ENCODE measurements around the gene POLR2I.
A peak's percentile ranks its signal among the peaks of the same experiment; 100 is the strongest.
"Not testable (repeated sequence)": the region's sequence is repeated elsewhere in the genome, so short reads cannot be mapped to it uniquely, and the experiment has no call there.

Gene POLR2I

DNA sequence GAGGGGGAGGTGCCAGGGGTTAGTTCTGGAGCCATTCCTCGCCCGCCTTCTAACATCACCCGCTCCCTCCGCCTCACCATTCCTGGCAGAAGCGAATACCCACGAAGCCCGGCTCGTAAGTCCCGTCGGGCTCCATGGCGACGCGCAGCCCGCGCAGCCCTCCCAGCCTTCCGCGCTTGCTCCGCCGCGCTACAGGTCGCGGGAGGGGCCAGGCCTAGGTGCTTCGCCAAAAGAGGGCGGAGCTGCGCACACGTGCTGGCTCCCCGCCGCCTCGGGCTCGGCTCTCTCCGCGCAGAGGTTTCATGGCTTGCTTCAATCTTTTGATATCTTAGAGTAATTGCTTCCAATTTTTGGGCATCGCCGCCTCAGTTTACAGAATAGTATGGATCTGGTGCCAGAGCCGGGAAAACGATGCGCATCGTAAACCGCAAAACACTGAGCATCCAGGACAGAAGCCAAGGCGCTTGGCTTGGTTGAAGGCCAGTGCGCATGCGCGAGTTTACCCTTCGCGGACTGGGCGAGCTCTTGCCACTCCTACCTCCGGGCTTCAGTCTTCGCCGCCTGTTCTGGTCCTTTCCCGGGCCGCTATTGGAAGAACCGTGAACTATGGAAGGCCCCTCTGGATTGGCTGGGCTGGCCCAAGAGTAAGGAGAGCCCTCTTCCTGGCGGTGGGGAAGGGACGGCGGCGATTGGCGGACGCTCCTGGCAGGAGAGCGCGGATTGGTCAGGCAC is at the start of gene POLR2I:
TSS of gene POLR2I (minus strand) at position 155 of the 732 bp plus-strand sequence. CDS start at position 136, 19 bp downstream.
- DNase-seq (ENCODE audit: low spot score) = peak; percentile 100

DNA sequence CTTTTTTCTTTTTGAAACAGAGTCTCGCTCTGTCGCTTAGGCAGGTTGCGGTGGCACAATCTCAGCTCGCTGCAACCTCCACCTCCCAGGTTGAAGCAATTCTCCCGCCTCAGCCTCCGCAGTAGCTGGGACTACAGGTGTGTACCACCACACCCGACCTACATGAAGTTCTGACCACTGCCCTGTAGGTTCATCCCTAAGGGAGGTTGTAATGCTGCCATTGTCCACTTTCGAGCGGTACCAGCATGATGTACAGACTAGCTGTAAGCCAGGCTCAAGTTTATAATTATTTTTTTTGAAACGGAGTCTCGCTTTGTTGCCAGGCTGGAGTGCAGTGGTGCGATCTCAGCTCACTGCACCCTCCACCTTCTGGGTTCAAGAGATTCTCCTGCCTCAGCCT is 49.1 kb upstream of the POLR2I start:
- no peak for DNase-seq (ENCODE audit: low spot score)

DNA sequence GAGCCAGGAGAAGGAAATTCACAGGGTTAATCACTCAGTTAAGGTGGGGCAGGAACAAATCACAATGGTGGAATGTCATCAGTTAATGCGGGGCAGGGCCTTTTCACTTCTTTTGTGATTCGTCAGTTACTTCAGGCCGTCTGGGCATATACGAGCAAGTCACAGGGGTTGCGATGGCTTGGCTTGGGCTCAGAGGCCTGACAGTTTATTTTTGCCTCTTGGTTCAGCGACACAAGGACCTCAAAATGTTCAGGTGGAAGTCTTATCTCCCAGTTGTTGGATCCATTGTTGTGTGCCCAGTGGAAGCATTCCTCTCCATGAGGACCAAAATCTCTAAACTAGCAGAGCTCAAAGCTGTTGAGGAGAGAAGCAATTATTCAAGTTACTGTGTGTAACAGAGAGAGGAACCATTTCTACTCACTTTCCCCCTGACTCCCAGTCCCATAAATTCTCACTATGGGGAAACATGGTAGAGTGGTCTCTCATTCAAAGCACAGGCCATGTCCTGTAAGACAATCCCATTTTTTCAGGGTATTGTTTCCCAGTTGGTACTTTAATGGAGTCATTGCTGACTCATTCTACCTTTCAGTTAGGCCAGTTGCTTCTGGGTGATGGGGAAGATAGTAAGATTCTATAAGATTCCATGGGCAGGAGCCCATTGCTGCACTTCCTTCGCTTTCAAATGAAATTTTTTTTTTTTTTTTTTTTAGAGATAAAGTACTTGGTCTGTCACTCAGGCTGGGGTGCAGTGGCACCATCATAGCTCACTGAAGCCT is 46.3 kb upstream of the POLR2I start:
- DNase-seq (ENCODE audit: low spot score) = no peak

DNA sequence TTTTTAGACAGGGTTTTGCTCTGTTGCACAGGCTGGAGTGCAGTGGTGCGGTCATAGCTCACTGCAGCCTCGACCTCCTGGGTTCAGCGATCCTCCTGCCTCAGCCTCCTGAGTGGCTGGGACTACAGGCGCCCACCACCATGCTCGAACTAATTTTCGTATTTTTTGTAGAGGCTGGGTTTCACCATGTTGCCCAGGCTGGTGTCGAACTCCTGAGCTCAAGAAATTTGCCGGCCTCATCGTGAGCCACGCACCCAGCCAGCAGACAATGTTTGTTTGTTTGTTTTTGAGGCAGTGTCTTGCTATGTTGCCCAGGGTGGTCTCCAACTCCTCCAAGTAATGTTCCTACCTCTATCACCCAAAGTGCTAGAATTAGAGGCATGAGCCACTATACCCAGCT is 38.5 kb upstream of the POLR2I start:
- no peak for DNase-seq (ENCODE audit: low spot score)

DNA sequence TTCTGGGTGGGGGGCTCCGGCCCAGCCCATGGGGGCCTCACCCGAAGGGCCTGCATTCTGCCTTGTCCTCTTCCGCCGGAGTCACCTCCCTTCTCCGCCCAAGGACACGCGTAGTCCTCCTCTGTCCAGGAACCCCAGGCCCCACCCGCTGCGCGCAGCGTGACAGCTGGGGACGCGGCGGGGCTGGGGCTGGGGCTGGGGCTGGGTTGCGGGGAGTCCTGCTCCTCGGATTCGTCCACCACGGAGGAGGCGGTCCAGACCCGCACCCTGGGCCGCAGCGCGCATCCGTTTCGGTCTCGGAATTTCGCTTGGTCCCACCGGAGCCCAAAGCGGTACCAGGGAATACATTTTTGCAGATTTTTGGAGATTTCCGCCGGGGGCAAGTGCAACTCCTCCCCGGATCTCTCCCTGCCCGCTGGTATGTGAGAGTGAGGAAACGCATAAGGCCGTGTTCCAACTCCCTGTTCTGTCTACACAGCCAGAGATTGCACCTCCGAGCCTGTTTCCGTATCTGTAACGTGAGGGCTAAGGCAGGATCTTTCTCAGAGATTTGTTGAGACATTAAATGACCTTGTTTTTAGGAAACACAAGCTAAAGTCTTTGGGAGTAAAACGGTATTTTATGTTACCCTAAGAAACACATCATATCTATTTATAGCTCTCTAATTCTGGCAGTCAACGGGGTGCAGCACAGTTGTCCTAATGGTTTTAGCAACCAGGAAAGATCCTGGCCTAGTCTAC is 37.8 kb upstream of the POLR2I start, which contains the start of gene COX7A1:
TSS of gene COX7A1 (minus strand) at position 96 of the 740 bp plus-strand sequence. CDS start at position 56, 40 bp downstream.
- no peak for DNase-seq (ENCODE audit: low spot score)

DNA sequence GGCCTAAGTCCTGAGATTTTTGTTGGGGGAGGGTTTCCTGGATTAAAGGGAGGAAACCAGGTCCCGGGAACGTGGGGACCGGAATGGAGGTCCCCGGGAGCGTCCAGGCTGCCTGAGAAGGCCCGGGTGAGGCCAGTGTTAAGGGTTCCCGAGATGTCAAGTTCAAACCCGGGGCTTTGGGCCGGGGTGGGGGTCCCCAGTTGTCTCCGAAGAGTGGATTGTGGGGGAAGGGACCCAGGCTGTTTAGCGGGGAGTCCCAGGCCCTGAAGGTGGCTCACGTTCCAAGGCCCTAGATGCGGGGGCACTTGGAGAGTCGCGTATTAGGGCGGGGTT is 37.3 kb upstream of the POLR2I start:
- DNase-seq (ENCODE audit: low spot score) = no peak

DNA sequence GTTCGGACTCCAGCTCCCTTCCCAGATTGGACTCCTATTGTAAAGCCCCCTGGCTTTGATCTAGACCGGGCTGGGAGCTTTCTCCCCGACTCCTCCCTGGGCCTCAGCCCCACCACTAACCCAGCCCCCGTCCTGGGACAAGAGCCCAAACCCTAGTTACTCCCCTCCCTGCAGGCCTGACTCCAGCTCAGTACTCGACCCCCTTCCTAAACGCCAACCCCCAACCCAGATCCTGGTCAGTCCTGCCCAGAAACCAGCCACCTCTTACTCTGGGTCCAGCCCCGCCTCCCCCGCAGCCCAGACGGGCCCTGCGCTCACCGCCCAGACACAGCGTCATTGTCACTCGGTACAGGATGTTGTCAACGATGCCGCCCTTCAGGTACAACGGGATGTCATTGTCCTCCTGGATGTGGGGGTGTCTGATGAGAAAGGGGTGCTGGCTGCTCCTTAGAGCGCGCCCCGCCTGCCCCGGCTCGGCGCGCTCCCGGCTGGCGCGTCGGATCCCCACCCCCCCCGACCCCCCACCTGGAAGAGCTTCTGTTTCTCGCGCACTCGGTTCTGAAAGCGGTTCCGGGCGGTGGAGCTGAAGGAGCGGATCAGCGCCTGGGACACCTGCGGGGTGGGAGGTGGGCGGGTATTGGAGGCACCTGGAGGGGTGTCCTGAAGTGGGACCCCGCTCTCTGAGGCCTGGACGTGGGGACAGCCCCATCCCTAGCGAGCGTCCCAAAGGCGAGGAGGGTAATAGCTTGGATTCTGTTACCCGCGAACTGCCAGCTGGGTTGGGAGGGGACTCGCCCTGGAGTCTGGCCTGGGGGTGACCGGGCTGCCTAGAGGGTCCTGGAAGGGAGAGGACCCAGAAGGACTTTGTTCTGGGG is 36.7 kb upstream of the POLR2I start:
- no peak for DNase-seq (ENCODE audit: low spot score)

DNA sequence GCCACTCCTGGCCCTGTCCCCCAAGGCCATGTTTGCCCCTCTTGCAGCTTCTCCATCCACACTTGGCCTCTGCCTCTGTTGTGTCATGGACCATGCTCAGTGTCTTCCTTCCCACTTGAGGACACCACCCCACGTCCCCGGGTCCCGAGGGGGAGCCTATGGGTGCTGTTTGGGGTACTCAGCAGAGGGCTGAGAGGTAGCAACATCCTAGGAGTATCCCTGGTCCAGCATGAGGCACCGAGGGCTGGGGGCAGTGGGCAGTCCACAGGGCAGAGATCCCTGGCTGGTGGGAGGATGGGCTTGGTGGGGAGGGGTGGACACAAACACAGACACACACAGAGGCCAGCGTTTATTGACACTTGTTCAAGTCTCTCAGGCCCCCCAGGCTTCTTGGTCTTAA is 35.9 kb upstream of the POLR2I start:
- DNase-seq (ENCODE audit: low spot score) = no peak

DNA sequence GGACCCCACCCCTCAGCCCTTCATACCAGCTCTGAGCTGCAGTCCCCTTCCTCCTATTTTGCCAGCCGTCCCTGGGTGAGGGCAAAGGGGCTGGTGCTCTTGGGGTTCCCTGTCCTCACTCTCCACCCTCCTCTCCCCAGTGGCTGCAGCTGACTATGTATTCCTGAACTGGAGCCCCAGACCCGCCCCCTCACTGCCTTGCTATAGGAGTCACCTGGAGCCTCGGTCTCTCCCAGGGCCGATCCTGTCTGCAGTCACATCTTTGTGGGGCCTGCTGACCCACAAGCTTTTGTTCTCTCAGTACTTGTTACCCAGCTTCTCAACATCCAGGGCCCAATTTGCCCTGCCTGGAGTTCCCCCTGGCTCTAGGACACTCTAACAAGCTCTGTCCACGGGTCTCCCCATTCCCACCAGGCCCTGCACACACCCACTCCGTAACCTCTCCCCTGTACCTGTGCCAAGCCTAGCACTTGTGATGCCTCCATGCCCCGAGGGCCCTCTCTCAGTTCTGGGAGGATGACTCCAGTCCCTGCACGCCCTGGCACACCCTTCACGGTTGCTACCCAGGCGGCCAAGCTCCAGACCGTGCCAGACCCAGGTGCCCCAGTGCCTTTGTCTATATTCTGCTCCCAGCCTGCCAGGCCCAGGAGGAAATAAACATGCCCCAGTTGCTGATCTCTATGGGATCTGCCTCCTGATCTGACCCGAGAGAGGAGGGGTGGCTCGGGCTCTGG is 35.2 kb upstream of the POLR2I start:
- no peak for DNase-seq (ENCODE audit: low spot score)

DNA sequence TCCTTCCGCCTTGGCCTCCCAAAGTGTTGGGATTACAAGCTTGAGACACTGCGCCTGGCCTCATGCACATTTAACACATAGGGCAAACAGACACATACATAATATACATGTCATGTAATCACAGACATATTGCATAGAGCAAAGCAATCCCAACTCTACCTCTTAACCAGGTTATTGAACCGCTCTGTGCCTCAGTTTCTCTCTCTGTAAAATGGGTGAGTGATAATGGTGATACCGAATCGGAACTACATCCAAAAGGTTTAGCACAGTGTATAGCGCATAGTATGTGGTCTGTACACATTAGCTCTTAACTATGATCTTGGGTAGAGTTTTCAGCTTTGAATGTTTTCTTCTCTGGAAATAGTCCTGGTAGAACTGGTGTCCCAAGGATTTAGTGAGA is 29.9 kb upstream of the POLR2I start:
- no peak for DNase-seq (ENCODE audit: low spot score)

DNA sequence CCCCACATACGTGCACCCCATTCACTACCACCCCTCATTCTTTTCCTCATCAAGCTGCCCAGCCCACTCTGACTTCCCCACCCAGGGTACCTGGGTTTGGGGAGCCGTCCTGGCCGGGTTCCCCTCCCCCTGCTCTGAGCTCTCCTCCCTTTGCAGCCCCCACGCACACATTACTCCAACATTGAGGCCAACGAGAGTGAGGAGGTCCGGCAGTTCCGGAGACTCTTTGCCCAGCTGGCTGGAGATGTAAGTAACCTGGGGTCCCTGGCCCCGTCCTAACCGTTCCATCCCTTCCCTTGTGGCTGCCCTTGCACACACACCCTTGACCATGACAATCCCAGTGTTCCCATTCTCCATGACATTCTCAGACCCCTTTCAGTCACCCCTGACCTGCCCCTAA is 27.8 kb upstream of the POLR2I start:
- no peak for DNase-seq (ENCODE audit: low spot score)

DNA sequence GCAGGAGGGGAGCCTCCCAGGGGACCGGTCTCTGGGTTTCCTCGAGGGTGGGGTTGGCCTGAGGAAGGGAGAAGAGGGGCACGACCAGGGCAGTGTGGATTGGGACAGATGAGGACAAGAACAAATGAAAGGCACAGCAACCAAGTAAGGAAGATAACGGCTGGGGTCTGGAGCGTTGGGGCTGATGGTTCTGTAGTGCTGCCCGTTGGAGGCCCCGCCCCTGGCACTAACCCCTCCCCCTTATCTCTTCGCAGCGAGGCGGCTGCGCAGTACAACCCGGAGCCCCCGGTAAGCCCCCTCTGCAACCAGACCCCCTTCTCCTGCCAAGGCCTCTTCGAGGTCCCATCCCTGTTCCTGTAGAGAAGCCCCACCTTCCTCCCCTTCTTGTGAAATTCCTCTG is 27.4 kb upstream of the POLR2I start:
- DNase-seq (ENCODE audit: low spot score) = no peak

DNA sequence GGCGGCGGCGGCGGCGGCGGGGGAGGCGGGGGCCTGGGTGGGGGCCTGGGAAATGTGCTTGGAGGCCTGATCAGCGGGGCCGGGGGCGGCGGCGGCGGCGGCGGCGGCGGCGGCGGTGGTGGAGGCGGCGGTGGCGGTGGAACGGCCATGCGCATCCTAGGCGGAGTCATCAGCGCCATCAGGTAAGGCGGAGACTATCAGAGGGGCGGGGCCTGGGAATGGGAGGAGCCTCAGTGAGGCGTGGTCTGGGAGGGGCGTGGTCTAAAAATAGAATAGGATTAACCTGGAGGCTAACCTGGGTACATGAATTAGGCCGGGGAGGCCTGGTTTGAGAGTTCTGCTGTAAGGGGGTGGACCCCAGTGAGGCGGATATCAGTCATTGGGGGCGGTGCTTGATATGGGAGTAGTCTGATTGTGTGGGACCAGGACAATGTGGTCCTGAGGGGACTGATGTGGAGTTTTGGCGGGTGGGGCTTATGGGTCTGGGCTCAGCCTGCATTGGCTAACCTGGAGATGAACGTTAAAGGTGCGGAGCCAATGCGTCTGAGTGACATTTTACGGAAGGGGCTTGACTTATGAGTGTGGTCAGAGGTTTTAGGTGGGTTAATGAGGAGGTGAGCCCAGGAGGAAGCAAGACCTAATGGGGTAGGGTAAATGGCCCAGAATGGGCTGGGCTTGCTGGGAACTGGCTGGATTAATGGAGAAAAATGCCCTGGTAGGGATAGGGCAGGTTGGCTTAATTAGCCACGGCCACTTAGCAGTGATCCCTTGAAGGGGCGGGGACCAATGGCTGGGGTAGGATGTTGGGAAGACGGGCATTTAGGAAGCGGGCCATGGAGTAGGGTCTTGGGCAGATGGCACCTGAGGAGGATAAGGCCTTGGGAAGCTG is 26.6 kb upstream of the POLR2I start:
- peak; percentile 81 for DNase-seq (ENCODE audit: low spot score)

DNA sequence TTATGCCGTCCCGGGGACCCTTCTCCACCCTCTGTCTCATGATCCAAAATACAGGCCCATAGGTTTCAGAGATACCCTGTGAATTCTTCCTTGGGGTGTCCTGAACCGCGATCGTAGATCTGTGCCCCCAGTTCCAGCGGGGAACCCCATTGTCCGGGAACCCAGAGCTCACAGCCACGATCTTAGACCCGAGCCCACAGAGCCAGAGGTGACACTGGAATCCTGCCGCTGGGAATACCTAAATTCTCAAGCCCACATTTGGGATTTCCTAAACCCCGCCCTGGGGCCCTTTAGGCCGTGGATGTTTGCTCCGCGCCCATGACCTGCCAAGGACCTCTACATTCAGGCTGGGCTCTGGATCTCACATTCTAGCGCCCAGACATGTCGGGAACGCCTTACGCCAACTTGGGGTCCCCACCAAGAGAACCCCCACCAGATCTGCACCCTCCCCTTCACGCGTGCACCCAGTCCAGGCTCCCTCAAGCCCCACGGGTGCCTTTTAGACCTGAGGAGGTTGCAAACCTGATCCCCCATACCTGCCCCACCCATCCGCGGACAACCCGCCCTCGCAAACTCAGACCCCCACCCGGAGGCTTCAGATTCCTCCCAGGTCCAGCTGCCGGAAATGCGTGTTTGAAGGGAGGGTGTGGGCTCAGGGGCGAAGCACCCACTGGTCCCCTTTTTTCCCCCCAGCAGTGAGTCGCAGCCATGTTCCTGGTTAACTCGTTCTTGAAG is 25.8 kb upstream of the POLR2I start:
- peak; percentile 25 for DNase-seq (ENCODE audit: low spot score)

DNA sequence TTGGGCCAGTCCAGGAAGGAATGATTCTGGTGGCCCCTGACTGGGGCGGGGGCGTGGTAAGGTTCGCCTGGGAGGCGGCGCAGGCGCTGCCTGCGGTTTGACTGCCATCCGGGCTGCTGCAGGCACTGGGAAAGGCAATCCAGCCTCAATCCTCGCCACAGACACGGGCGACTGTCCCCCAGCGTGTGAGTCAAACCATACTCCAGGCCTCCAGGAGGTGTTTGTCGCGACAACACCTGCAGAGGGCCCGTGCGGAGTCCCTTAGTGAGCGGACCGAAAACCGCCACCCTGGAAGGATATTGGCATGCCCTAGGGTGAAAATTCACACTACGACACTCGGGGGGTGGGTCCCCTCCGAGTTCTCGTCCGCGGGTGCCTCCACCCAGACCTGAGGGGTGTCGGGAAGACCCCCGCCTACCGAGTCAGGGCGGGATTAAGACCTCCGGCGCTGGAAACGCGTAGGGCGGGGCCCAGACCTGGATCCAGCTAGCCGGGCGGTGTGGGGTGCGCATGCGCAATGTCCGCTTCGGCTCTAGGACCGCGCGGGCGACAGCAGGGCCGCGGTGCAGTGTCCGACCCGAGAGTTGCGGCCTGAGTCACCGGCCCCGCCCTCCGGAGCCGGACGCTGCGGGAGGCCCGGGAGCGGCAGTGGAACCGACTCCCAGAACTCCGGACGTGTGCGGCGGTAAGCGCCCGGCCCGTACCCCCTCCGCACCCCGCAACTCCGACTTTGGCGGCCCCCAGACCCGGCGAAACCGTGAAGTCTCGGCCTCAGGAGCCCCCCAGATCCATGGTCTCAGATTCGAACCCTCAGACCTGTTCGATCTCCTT is 25.0 kb upstream of the POLR2I start, which contains the start of gene CAPNS1:
TSS of gene CAPNS1 (plus strand) at position 594 of the 831 bp plus-strand sequence. CDS start 946 bp downstream, outside the sequence.
- DNase-seq (ENCODE audit: low spot score) = peak; percentile 98

DNA sequence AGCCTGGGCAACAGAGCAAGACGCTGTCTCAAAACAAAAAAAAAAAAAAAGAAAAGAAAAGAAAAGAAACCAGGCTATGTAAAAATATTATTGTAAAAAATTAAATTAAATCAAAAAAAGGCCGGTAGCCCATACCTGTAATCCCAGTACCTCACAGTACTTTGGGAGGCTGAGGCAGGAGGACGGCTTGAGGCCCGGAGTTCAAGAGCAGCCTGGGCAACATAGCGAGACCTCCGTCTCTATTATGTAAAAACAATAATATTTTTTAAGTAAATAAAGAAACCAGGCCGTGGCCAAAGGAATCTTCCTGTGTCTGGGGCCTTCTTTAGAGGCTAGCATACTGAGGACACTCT is 24.4 kb upstream of the POLR2I start:
- DNase-seq (ENCODE audit: low spot score) = no peak

DNA sequence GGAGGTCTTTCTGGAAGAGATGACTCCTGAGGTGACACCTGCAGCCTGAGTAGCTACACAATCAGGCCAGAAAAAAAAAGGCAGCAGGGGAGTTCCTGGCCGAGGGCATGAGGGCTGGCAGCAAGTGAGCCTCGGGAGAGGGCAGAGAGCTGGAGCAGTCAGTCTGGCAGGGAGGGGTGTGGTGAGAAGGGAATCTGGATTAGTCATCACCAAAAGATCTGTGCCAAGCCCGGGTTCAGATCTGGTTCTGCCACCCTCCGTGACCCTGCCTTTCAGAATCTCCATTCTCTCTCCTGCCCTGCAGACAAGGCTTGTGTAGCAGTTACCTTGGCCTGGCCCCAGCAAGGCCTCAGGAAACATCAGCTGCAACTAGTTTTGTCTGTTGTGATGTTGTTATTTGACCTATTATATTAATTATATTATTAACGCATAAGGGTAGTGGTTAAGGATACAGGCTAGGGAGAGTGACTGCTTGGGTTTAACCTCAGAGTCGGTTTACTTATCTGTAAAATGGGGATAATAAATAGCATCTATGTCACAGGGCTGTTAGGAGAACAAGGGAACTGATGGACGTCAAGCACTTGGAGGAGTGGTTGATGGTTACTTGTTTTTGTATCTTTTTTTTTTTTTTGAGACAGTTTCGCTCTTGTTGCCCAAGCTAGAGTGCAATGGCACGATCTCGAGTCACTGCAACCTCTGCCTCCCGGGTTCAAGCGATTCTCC is 22.4 kb upstream of the POLR2I start:
- no peak for DNase-seq (ENCODE audit: low spot score)

DNA sequence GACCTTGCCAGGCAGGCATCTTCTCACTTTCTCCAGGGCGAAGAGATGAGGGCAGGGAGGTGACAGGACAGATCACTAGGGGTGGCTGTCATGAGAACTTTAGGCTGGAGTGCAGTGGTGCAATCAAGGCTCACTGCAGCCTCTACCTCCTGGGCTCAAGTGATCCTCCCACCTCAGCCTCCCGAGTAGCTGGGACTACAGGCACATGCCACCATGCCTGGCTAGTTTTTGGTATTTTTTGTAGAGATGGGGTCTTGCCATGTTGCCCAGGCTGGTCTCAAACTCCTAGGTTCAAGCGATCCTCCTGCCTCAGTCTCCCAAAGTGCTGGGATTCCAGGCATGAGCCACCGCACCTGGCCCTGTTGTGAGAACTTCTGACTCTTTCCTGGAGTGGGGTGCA is 20.2 kb upstream of the POLR2I start:
- not testable (repeated sequence) for DNase-seq (ENCODE audit: low spot score)

Data from Ammon's horn (tissue), 1 donor.